PC-3 (cell line): ENCODE results near the gene YWHAG. TPM values are rescaled to one million over a fixed set of nuclear protein-coding genes. Genes with fewer than 3 reads are reported as not detected.
"Not testable (repeated sequence)": the region's sequence is repeated elsewhere in the genome, so short reads cannot be mapped to it uniquely, and the experiment has no call there.

Experiments
- ATAC-seq: fragments of 200-7000 bp; cut with Tn5 transposase; 2 replicates; pipeline ENCODE4 v1.9.1; 2020; ENCODE audit warnings: mild to moderate bottlenecking, moderate library complexity
- BruUV-seq: library from RNA; stranded (reverse); fragments of 400-500 nt; replicated peaks from 2 replicates; lab custom pipeline; 2021; lab: Mats Ljungman, UMichigan
- CTCF ChIA-PET: fragments of 300-600 bp; sonication (Branson Sonifier 250); formaldehyde crosslinking; loops from one replicate; lab custom pipeline; 2022; ENCODE audit warnings: antibody characterized with exemption; lab: Charles Lee
- POLR2A ChIA-PET: fragments of 300-600 bp; sonication (Branson Sonifier 250); formaldehyde crosslinking; loops from one replicate; lab custom pipeline; 2022; ENCODE audit warnings: antibody characterized with exemption; ENCODE audit not compliant: unreplicated experiment; lab: Charles Lee
- DNase-seq: peaks from one replicate; pipeline ENCODE4 v3.0.0-alpha.2; 2015
- H2AFZ ChIP-seq: fragments of 300-600 bp; sonication (generic); 2 replicates; pipeline ENCODE4 v1.6.0; 2016; ENCODE audit warnings: antibody characterized with exemption, low read length
- H3F3A ChIP-seq: fragments of 300-600 bp; sonication (generic); one replicate; pipeline ENCODE4 v1.6.0; 2017; ENCODE audit warnings: antibody characterized with exemption, low read length, control low read depth, mild to moderate bottlenecking; ENCODE audit not compliant: unreplicated experiment
- H3K27ac ChIP-seq: fragments of 300-600 bp; sonication (generic); 2 replicates; pipeline ENCODE4 v1.5.1; 2016; ENCODE audit warnings: mild to moderate bottlenecking, low read length
- H3K27me3 ChIP-seq: fragments of 300-600 bp; sonication (generic); 2 replicates; pipeline ENCODE4 v1.6.1; 2016; ENCODE audit warnings: low read length, mixed read lengths
- H3K36me3 ChIP-seq: fragments of 300-600 bp; sonication (generic); 2 replicates; pipeline ENCODE4 v1.6.1; 2016; ENCODE audit warnings: low read depth, mixed run types, low read length, mixed read lengths
- H3K4me1 ChIP-seq: fragments of 300-600 bp; sonication (generic); 2 replicates; pipeline ENCODE4 v1.5.1; 2016; ENCODE audit warnings: low read length; ENCODE audit not compliant: insufficient read depth
- H3K4me2 ChIP-seq: fragments of 300-600 bp; sonication (generic); 2 replicates; pipeline ENCODE4 v1.6.0; 2016; ENCODE audit warnings: low read length
- H3K4me3 ChIP-seq: fragments of 300-600 bp; sonication (generic); 2 replicates; pipeline ENCODE4 v1.5.1; 2016; ENCODE audit warnings: mild to moderate bottlenecking, low read length, mixed read lengths
- H3K79me2 ChIP-seq: fragments of 300-600 bp; sonication (generic); 2 replicates; pipeline ENCODE4 v1.6.1; 2017; ENCODE audit warnings: low read length, mixed read lengths
- H3K9ac ChIP-seq: fragments of 300-600 bp; sonication (generic); 2 replicates; pipeline ENCODE4 v1.6.0; 2016; ENCODE audit warnings: mild to moderate bottlenecking, low read length
- H3K9me2 ChIP-seq: fragments of 300-600 bp; sonication (generic); replicated peaks from 2 replicates; pipeline ENCODE4 v1.6.1; 2016; ENCODE audit warnings: mixed run types, low read length, mixed read lengths
- H3K9me3 ChIP-seq: fragments of 300-600 bp; sonication (generic); 2 replicates; pipeline ENCODE4 v1.6.1; 2016; ENCODE audit warnings: low read length, mixed read lengths
- H4K20me1 ChIP-seq: fragments of 300-600 bp; sonication (generic); 2 replicates; pipeline ENCODE4 v1.6.1; 2016; ENCODE audit warnings: low read length, mixed read lengths
- EZH2 ChIP-seq: fragments of 300-600 bp; sonication (generic); IDR thresholded peaks from one replicate; pipeline ENCODE4 v1.6.1; 2017; ENCODE audit warnings: antibody characterized with exemption, mild to moderate bottlenecking, low read length; ENCODE audit not compliant: unreplicated experiment
- EZH2phosphoT487 ChIP-seq: fragments of 300-600 bp; sonication (generic); IDR thresholded peaks from 2 replicates; pipeline ENCODE4 v1.6.1; 2018; ENCODE audit warnings: mild to moderate bottlenecking, antibody characterized with exemption, low read length, borderline replicate concordance
- intact Hi-C: fragments of 100-400 bp; cut with micrococcal nuclease; formaldehyde crosslinking; loops from 2 replicates; pipeline ENCODE4 v1.9.0; 2023
- total RNA-seq: library from RNA; depleted of rRNA; stranded (reverse); fragments of >200 nt; gene quantifications from 2 replicates; pipeline ENCODE4 v1.2.3, GENCODE V29; 2014
- TF ChIP-seq, protein P1 (sequence below): fragments of 300-600 bp; sonication (generic); conservative IDR thresholded peaks from 2 replicates; pipeline ENCODE4 v1.5.1; 2017; ENCODE audit warnings: antibody characterized with exemption, low read depth, mild to moderate bottlenecking, low read length

Gene YWHAG
- total RNA-seq, 1 experiment from 2014 or later, result 42.2 TPM

DNA sequence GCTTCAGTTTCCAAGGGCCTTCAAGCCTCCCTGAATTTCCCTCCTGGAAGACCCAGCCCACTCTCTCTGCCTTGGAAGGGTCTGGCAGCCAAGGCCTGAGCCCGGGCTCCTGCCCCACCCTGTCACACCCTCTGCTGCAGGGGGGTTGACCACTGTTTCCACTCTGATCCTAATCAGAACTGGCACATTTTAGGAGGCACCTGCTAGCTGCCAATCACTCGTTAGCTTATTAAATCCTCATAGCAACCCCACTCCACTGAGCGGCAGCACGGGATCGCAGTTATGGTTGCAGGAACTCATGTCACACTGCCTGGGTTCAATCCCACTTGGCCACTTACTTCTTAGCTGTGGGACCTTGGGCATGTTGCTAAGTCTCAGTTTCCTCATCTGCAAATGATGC lies 43.4 kb downstream of the YWHAG start:
- no TSS peak for BruUV-seq
- CTCF ChIA-PET, result interaction anchor here (0.6 kb wide), 1 partner anchor 24 kb away, joined by 3 read pairs; no protein-coding TSS in a partner anchor
- H2AFZ ChIP-seq, result no peak overlapping the region
- TF ChIP-seq EZH2phosphoT487, result no peak
- no peak for TF ChIP-seq EZH2
- TF ChIP-seq, protein P1, sequence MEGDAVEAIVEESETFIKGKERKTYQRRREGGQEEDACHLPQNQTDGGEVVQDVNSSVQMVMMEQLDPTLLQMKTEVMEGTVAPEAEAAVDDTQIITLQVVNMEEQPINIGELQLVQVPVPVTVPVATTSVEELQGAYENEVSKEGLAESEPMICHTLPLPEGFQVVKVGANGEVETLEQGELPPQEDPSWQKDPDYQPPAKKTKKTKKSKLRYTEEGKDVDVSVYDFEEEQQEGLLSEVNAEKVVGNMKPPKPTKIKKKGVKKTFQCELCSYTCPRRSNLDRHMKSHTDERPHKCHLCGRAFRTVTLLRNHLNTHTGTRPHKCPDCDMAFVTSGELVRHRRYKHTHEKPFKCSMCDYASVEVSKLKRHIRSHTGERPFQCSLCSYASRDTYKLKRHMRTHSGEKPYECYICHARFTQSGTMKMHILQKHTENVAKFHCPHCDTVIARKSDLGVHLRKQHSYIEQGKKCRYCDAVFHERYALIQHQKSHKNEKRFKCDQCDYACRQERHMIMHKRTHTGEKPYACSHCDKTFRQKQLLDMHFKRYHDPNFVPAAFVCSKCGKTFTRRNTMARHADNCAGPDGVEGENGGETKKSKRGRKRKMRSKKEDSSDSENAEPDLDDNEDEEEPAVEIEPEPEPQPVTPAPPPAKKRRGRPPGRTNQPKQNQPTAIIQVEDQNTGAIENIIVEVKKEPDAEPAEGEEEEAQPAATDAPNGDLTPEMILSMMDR, result no peak
- H4K20me1 ChIP-seq, result no peaks in the 10 kb centered on the region
- no peak overlapping the region for H3K9ac ChIP-seq
- no peaks in the 10 kb centered on the region for H3K79me2 ChIP-seq
- H3K9me3 ChIP-seq, result no peaks in the 10 kb centered on the region
- H3K27ac ChIP-seq, result no peak overlapping the region
- no peak overlapping the region for H3K4me3 ChIP-seq
- H3K36me3 ChIP-seq, result no peaks in the 10 kb centered on the region; the same call in 1 of the 2 replicates
- intact Hi-C loops, result no loop called here
- peaks cover 13% of the 10 kb centered on the region for H3K4me1 ChIP-seq
- H3K4me2 ChIP-seq, result no peak overlapping the region
- no peaks in the 10 kb centered on the region for H3K27me3 ChIP-seq
- no peak for ATAC-seq
- POLR2A ChIA-PET, result no interaction called here
- DNase-seq, result no peak
- no peaks in the 10 kb centered on the region for H3K9me2 ChIP-seq
- H3F3A ChIP-seq, result peaks cover 3% of the 10 kb centered on the region

DNA sequence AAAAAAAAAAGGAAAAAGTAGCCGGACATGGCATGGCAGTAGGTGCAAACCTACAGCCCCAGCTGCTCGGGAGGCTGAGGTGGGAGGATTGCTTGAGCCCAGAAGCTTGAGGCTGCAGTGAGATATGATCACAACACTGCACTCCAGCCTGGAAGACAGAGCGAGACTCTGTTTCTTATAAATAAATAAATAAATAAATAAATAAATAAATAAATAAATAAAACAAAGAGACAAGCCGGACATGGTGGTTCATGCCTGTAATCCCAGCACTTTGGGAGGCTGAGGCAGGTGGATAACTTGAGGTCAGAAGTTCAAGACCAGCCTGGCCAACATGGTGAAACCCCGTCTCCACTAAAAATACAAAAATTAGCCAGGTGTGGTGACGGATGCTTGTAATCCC lies 44.1 kb downstream of the YWHAG start:
- BruUV-seq, POLR2A ChIA-PET: not testable (repeated sequence)
- CTCF ChIA-PET, result interaction anchor here (0.6 to 1.6 kb wide), 7 partner anchors 11 to 136 kb away, joined by 3 to 32 read pairs (median 4); no protein-coding TSS in a partner anchor

DNA sequence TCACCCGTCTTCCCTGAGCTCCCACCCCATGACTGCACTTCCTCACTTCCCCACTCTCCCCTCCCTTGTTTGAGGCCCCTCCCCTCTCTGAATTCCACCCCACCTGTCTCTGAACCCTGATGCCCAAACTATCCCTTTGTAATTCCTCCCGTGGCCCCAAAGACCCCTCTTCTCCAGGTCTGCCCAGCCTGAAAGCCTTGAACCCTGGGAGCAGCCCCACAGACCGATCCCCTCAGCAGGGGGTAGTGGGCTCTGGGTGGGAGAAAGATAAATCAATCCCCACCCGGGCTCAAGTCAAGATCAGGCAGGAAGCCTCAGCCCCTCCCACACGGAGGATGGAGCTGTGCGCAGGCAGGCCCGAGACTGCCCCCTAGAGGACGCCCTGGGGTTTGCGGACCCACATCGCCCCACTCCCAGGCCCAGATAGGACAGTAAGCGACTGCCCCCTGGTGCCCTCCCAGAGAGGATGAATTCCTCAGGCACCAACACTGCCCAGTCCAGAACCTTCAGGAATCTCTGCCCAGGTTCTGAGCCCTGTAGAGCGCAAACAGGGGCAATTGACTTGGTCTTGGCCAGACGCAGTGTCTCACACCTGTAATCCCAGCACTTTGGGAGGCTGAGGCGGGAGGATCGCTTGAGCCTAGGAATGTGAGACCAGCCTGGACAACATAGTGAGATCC lies 44.6 kb downstream of the YWHAG start:
- Histone ChIP-seq H3K4me1 (peaks cover 12% of the 10 kb centered on the region), H3K27me3 (no peaks in the 10 kb centered on the region), H3K9ac (no peak overlapping the region), H3K36me3 (no peaks in the 10 kb centered on the region; the same call in 1 of the 2 replicates), H3K27ac (no peak overlapping the region), H3K79me2 (no peaks in the 10 kb centered on the region), H3K4me3 (no peak overlapping the region), H2AFZ (peak overlapping the region; percentile 80), H3F3A (peaks cover 2% of the 10 kb centered on the region), H4K20me1 (no peaks in the 10 kb centered on the region), H3K9me2 (no peaks in the 10 kb centered on the region), H3K4me2 (peak overlapping the region; percentile 76), H3K9me3 (no peaks in the 10 kb centered on the region)
- no TSS peak for BruUV-seq
- TF ChIP-seq, protein P1, result peak; percentile 99
- TF ChIP-seq EZH2phosphoT487, result no peak
- CTCF ChIA-PET, result interaction anchor here (0.6 to 1.6 kb wide), 9 partner anchors 11 to 987 kb away, joined by 3 to 32 read pairs (median 4); no protein-coding TSS in a partner anchor
- intact Hi-C loops, result loop anchor here (1.0 kb wide), 2 partner anchors 23 to 136 kb away; no protein-coding TSS in a partner anchor
- ATAC-seq (peak; percentile 51), DNase-seq (peak; percentile 91)
- POLR2A ChIA-PET, result interaction anchor here (0.5 kb wide), 1 partner anchor 19 kb away, joined by 9 read pairs; no protein-coding TSS in a partner anchor

More for the DNA sequence above, 44.1 kb downstream of the YWHAG start:
- H3K4me2 ChIP-seq, DNase-seq, H3K9me3 ChIP-seq, H3F3A ChIP-seq, ATAC-seq, H4K20me1 ChIP-seq, H3K27me3 ChIP-seq, H3K9ac ChIP-seq, H3K4me3 ChIP-seq, H3K9me2 ChIP-seq, H3K27ac ChIP-seq, H3K79me2 ChIP-seq, H3K36me3 ChIP-seq: not testable (repeated sequence)
- intact Hi-C loops, result loop anchor here (1.0 kb wide), 2 partner anchors 23 to 136 kb away; no protein-coding TSS in a partner anchor
- Histone ChIP-seq H3K4me1 (peaks cover 13% of the 10 kb centered on the region), H2AFZ (0 out of 2 replicates have a peak overlapping the region, but pooled peaks have one; percentile 34)

GRCh38 chr7:76311838-76312237 lies 47.0 kb downstream of the YWHAG start:
- H3K27ac ChIP-seq, H4K20me1 ChIP-seq, H3K79me2 ChIP-seq, H2AFZ ChIP-seq, CTCF ChIA-PET, H3F3A ChIP-seq, DNase-seq, H3K27me3 ChIP-seq, POLR2A ChIA-PET, BruUV-seq, intact Hi-C loops, ATAC-seq, H3K9ac ChIP-seq, H3K9me2 ChIP-seq, H3K36me3 ChIP-seq, H3K4me1 ChIP-seq, H3K4me3 ChIP-seq, H3K9me3 ChIP-seq, H3K4me2 ChIP-seq: not testable (repeated sequence)
